Gastroesophageal sphincter (tissue), 4 donors: ENCODE measurements around the gene STAU1. TPM values are rescaled to one million over a fixed set of nuclear protein-coding genes. Genes with fewer than 3 reads are reported as not detected.
"Not testable (repeated sequence)": the region's sequence is repeated elsewhere in the genome, so short reads cannot be mapped to it uniquely, and the experiment has no call there.

Experiments
- ATAC-seq: fragments of 150-250 bp; one replicate; pipeline ENCODE4 v1.9.1; 2016; ENCODE audit warnings: mild to moderate bottlenecking, moderate library complexity
- H3K27ac ChIP-seq, 4 donors: fragments of 200-600 bp; sonication (generic) in 3 of 4; 1 replicate in 3 of 4; 2 replicates in 1 of 4; pipeline ENCODE4 v1.5.1; 2016 to 2019
- H3K27me3 ChIP-seq: fragments of 200-600 bp; sonication (generic); one replicate; pipeline ENCODE4 v1.5.1; 2019
- H3K36me3 ChIP-seq, 2 donors: fragments of 200-600 bp; sonication (generic); one replicate each; pipeline ENCODE4 v1.5.1; 2019; ENCODE audit warnings: control low read depth in 1 of 2
- H3K4me1 ChIP-seq, 3 donors: fragments of 200-600 bp; sonication (generic); 1 replicate in 2 of 3; 2 replicates in 1 of 3; pipeline ENCODE4 v1.5.1; 2016 to 2019; ENCODE audit warnings: control low read depth in 2 of 3
- H3K4me3 ChIP-seq, 2 donors: fragments of 200-600 bp; sonication (generic); one replicate each; pipeline ENCODE4 v1.5.1; 2019; ENCODE audit warnings: mild to moderate bottlenecking in 1 of 2, moderate library complexity in 1 of 2
- H3K9me3 ChIP-seq, 3 donors: fragments of 200-600 bp; sonication (generic); one replicate each; pipeline ENCODE4 v1.5.1; 2017 to 2019; ENCODE audit warnings: control low read depth in 2 of 3
- EP300 ChIP-seq: sonication (generic); formaldehyde crosslinking; IDR thresholded peaks from one replicate; pipeline ENCODE4 v1.6.1; 2017; ENCODE audit warnings: antibody characterized with exemption, mild to moderate bottlenecking
- POLR2A ChIP-seq, 2 donors: fragments of 450-650 bp; IDR thresholded peaks; one replicate each; pipeline ENCODE4 v1.6.1; 2017; ENCODE audit warnings: antibody characterized with exemption in 2 of 2, mild to moderate bottlenecking in 2 of 2, moderate library complexity in 1 of 2
- POLR2AphosphoS5 ChIP-seq: sonication (generic); formaldehyde crosslinking; IDR thresholded peaks from one replicate; pipeline ENCODE4 v1.6.1; 2017; ENCODE audit warnings: antibody characterized with exemption
- WGBS, 2 donors: methylation state at CpG; one replicate each; pipeline ENCODE4 v1.1.5; 2018; ENCODE audit warnings: low coverage in 1 of 2; 5-methylcytosine and 5-hydroxymethylcytosine counted together
- total RNA-seq, 4 donors: library from RNA; depleted of rRNA; stranded (reverse); fragments of >200 nt; gene quantifications; one replicate each; pipeline ENCODE4 v1.1.0, GENCODE V29; 2016
- TF ChIP-seq, protein P1 (sequence below), 4 experiments: fragments of 200-600 bp in 2 of 4; fragments of 450-650 bp in 2 of 4; sonication (generic) in 1 of 4; IDR thresholded peaks; one replicate each; pipeline ENCODE4 v1.5.1; 2017 to 2019; ENCODE audit warnings: antibody characterized with exemption in 4 of 4, mild to moderate bottlenecking in 2 of 4, moderate library complexity in 2 of 4

STAU1 gene
- total RNA-seq, 4 donors from 2014 or later, result 86.3 to 134 (median 104) TPM

DNA sequence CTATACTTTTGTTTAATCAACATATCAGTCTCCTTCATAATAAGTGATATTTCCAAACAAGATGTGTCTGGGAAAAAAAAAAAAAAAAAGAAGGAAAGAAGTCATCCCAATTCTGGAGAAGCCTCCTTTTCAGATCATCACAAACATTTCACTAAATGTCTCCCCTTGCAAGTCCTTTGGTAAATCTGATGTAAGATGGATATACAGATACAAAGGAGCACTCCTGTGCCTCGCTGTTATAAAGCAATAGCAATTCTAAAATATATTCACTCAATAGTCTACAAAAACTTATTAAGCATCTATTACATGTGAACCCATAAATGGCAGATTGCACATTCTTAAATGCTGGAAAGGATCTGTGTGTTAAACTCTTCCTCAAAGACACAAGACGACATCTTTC lies 17.4 kb downstream of the STAU1 start:
- Histone ChIP-seq H3K27ac (no peak overlapping the region), H3K4me3 (no peak overlapping the region), H3K27me3 (no peaks in the 10 kb centered on the region), H3K4me1 (peaks cover 4 to 59% (median 10%) of the 10 kb centered on the region in 3 donors), H3K36me3 (peaks cover 0 to 12% of the 10 kb centered on the region in 2 donors), H3K9me3 (no peaks in the 10 kb centered on the region)
- 81 to 100% methylated on average over 2 of the region's 2 CpGs for WGBS, 2 donors
- ATAC-seq, result no peak
- no peak for TF ChIP-seq EP300
- no peak for TF ChIP-seq POLR2A (IDR thresholded peaks at IDR 0.05)
- TF ChIP-seq, protein P1, sequence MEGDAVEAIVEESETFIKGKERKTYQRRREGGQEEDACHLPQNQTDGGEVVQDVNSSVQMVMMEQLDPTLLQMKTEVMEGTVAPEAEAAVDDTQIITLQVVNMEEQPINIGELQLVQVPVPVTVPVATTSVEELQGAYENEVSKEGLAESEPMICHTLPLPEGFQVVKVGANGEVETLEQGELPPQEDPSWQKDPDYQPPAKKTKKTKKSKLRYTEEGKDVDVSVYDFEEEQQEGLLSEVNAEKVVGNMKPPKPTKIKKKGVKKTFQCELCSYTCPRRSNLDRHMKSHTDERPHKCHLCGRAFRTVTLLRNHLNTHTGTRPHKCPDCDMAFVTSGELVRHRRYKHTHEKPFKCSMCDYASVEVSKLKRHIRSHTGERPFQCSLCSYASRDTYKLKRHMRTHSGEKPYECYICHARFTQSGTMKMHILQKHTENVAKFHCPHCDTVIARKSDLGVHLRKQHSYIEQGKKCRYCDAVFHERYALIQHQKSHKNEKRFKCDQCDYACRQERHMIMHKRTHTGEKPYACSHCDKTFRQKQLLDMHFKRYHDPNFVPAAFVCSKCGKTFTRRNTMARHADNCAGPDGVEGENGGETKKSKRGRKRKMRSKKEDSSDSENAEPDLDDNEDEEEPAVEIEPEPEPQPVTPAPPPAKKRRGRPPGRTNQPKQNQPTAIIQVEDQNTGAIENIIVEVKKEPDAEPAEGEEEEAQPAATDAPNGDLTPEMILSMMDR (IDR thresholded peaks at IDR 0.05), result no peak
- TF ChIP-seq POLR2AphosphoS5, result no peak

DNA sequence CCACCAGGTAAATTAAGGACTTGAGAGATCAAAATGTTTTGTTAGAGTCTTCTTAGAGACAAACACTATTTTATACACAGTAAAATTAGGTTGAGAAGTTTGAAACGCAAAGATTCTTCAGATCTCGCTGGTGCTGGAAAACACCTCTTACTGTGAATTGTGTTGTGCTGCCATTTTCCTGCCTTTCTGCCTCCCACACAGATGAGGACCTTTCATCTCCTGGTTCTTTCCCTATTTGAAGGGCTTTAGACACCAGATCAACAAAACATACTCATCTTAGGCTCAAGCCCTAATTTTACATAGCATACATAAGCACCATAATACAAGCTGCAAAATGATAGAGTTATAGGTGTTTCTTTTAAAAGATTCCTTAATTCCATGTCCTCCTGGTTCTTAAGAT lies 18.6 kb downstream of the STAU1 start:
- Histone ChIP-seq H3K36me3 (peaks cover 0 to 20% of the 10 kb centered on the region in 2 donors), H3K4me3 (no peak overlapping the region), H3K4me1 (peaks cover 4 to 59% (median 10%) of the 10 kb centered on the region in 3 donors), H3K27ac (no peak overlapping the region), H3K27me3 (no peaks in the 10 kb centered on the region), H3K9me3 (no peaks in the 10 kb centered on the region)
- TF ChIP-seq POLR2A (IDR thresholded peaks at IDR 0.05) (no peak), POLR2AphosphoS5 (no peak), EP300 (no peak)
- TF ChIP-seq, protein P1 (IDR thresholded peaks at IDR 0.05), result no peak
- no peak for ATAC-seq
- 53 to 60% methylated on average over 2 of the region's 2 CpGs for WGBS, 2 donors

- peak overlapping the region in 1 of 4 donors; percentile 68 for H3K27ac ChIP-seq
- peaks cover 0 to 27% of the 10 kb centered on the region in 2 donors for H3K36me3 ChIP-seq
- H3K9me3 ChIP-seq, H3K4me3 ChIP-seq, H3K27me3 ChIP-seq, ATAC-seq: not testable (repeated sequence)
- WGBS, 2 donors, result 82 to 90% methylated on average over 2 to 8 of the region's 10 CpGs
- H3K4me1 ChIP-seq, result peaks cover 4 to 59% (median 10%) of the 10 kb centered on the region in 3 donors
These were observed 19.3 kb downstream of the STAU1 start for GRCh38 chr20:49168864-49169263.

DNA sequence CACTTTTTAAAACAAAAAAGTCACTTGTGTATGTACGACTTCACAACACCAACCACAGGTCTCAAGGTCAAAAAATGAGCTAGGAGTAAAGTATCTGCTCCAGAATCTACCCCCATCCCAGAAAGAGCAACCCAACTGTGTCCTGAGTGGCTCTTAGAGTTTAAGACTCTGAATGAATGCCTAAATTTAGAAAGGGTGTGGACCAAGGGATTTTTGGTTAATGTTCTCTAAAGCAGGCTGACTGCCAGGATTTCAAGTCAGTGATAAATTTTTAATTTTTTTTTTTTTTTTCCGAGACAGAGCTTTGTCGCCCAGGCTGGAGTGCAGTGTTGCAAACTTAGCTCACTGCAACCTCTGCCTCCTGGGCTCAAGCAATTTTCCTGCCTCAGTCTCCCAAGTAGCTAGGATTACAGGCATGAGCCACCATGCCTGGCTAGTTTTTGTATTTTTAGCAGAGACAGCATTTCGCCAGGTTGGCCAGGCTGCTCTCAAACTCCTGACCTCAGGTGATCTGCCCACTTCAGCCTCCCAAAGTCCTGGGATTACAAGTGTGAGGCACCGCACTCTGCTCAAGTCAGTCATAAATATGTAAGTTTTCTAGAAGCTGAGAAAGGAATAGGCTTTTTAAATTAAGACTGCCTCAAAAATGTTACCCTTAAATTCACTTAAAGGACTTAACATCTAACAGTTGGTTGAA lies 20.2 kb downstream of the STAU1 start:
- peak; percentile 50 for ATAC-seq
- Histone ChIP-seq H3K27ac (peak overlapping the region; percentile 1 to 68 (median 60)), H3K9me3 (no peaks in the 10 kb centered on the region), H3K27me3 (no peaks in the 10 kb centered on the region), H3K4me3 (peak overlapping the region in 1 of 2 donors; percentile 9), H3K4me1 (peaks cover 4 to 59% (median 10%) of the 10 kb centered on the region in 3 donors), H3K36me3 (peaks cover 0 to 27% of the 10 kb centered on the region in 2 donors)
- no peak for TF ChIP-seq POLR2AphosphoS5
- TF ChIP-seq, protein P1 (IDR thresholded peaks at IDR 0.05), result no peak
- TF ChIP-seq EP300, result no peak
- no peak for TF ChIP-seq POLR2A (IDR thresholded peaks at IDR 0.05)
- 26 to 50% methylated on average over 2 to 5 of the region's 5 CpGs for WGBS, 2 donors

DNA sequence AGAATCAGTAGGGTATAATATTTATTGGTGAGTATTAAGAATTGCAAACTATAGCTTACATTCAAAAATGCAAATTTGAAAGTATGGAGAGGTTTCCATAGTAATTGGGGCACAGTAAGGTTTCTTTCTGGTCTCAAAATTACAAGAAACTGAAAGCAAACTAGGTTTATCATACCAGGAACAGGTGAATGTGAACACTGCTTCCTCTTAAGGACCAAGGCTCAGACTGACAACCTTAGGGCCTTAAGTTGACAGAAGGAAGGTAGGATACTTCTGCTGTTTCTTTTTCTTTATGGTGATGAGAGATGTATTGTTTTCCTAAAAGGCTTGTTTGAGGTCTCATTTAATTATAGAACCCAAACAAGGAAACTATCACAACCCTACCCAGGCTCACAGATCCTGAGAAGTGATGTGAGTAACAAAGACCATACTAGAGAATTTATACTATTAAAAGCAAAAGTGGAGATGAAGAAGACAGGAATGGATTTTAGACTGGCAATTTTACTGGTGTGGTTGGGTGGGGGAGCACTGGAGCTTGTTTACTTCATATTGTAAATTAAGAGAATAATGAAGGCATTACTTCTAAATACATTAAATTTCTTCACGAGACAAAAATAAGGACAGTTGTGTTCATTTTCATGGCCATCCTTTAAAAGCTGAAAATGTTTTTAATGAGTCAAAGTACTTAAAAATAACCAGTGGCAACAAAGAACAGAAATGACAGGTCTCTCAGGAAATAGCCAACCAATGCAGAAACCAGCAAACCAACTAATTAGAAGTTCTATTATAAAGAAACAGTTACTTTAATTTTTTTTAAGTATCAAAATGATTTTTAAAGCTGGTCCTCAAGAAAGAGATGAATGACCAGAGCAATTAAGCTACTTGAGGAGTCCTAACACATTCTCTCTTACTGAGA lies 21.3 kb downstream of the STAU1 start:
- Histone ChIP-seq H3K36me3 (peaks cover 0 to 24% of the 10 kb centered on the region in 2 donors), H3K4me3 (no peak overlapping the region), H3K9me3 (no peaks in the 10 kb centered on the region), H3K4me1 (peaks cover 4 to 52% (median 10%) of the 10 kb centered on the region in 3 donors), H3K27me3 (no peaks in the 10 kb centered on the region), H3K27ac (peak overlapping the region; percentile 1 to 68 (median 60))
- no peak for TF ChIP-seq POLR2AphosphoS5
- no peak for TF ChIP-seq POLR2A (IDR thresholded peaks at IDR 0.05)
- no peak for TF ChIP-seq EP300
- TF ChIP-seq, protein P1 (IDR thresholded peaks at IDR 0.05), result no peak
- no peak for ATAC-seq
- WGBS, 2 donors, result 33 to 45% methylated on average over 1 of the region's 1 CpG
